Fibroblast of peridontal ligament (primary cell): Measurements from ENCODE around the gene HIPK3.
"Not testable (repeated sequence)": the region's sequence is repeated elsewhere in the genome, so short reads cannot be mapped to it uniquely, and the experiment has no call there.

Experiments used
- DNase-seq: peaks from one replicate; pipeline ENCODE4 v3.0.0-alpha.2; 2010; ENCODE audit errors: extremely low read depth

The HIPK3 gene

GRCh38 chr11:33258631-33259205, 1.5 kb downstream of the HIPK3 start:
- DNase-seq, result peak; percentile 65

GRCh38 chr11:33259869-33260268, 2.7 kb downstream of the HIPK3 start:
- DNase-seq, result no peak

GRCh38 chr11:33261350-33261749, 4.2 kb downstream of the HIPK3 start:
- not testable (repeated sequence) for DNase-seq

- DNase-seq, result peak; percentile 28
These were observed 4.9 kb downstream of the HIPK3 start for GRCh38 chr11:33262011-33262645.

- no peak for DNase-seq
These were observed 6.4 kb downstream of the HIPK3 start for GRCh38 chr11:33263549-33263948.

DNA sequence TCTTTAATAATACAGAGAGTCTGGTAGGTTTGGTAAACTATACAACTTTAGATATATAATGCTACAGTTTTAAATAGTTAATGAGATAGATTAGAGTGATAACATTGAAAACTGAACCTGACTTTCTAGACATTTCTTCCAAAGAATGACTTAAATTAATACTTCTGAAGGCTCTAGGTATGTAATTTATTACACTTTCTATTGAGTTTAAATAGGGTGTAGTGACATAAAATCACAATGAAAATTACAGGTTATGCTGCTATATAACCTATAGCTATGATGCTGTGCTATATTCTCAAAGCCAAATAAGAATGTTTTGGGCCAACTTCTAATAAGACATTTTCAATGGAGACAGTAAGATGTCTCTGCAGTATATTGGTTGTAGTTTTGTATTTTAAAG, 7.7 kb downstream of the HIPK3 start:
- no peak for DNase-seq

GRCh38 chr11:33266393-33267215, 9.4 kb downstream of the HIPK3 start:
- DNase-seq, result peak; percentile 61

DNA sequence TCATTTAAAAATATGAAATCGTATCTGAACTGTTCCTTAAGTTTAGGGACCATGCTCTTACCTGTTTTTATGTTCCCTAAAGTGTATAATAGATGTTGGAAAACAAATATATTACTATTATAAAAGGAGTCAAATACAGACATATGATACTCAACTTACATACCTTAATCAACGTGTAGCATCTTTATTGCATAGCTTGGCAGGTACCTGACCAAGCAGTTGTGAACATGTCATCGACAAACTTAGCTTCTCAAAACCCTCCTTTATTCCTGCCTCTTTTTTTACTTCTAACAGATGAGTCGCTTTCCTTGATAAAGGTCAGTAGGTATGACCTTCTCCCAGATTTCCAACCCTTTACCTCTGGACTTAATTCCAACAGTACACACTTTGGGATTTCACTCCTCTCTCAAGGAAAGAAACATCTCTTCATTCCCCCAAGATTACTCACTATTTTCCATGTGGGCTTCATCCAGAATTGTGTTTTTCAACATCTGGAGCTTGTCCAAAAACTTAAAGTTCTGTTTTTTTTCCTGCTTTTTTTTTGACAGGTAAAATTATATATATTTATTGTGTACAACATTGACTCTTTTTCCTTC, 11.9 kb downstream of the HIPK3 start:
- DNase-seq, result peak; percentile 46

- DNase-seq, result no peak
These were observed 12.6 kb downstream of the HIPK3 start for GRCh38 chr11:33269822-33270221.

GRCh38 chr11:33271059-33271458, 13.9 kb downstream of the HIPK3 start:
- DNase-seq, result no peak

DNA sequence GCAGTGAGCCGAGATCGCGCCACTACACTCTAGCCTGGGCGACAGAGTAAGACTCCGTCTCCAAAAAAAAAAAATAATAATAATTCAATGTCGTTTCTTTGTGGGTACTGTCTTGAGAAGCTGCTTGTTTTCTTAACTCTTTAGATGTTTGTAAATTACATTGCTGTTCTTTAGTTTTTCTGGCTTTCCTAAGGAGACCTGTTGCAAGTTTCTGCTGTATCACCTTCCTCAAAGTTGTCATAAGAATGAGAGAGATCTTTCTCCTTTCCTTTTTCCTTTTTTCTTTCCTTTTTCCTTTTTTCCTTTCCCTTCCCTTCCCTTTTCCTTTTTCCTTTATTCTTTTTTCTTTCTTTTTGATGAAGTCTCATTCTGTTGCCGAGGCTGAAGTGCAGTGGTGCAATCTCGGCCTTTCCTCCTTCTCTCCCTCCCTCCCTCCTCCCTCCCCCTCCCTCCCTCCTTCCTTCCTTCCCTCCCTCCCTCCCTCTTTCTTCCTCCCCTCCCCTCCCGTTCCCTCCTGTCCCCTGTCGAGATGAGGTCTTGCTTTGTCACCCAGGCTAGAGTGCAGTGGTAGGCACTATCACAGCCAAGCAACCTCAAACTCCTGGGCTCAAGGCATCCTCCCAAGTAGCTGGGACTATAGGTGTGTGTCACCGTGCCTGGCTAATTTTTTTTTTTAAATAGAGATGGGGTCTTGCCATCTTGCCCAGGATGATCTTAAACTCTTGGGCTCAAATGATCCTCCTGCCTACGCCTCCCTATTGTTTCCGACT, 15.3 kb downstream of the HIPK3 start:
- no peak for DNase-seq

GRCh38 chr11:33273656-33274055, 16.5 kb downstream of the HIPK3 start:
- DNase-seq, result no peak

GRCh38 chr11:33280411-33280810, 23.2 kb downstream of the HIPK3 start:
- no peak for DNase-seq

DNA sequence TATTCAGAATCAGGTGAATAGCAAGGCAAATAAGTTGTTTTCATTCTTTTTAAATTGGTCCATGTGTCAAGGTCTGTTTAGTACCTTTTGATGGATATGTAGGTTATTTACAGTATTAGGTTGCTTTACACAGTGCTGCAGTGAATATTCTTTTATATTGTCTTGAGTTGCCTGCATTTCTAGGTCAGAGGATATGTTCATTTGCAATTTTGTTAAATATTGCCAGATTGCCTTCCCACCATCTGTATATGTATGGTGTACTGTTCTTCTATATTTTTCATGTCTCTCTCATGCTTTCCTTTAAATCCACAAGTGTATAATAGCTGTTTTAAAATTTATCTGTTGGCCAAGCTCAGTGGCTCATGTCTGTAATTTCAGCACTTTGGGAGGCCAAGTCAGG, 24.6 kb downstream of the HIPK3 start:
- DNase-seq, result no peak

- no peak for DNase-seq
These were observed 27.6 kb downstream of the HIPK3 start for GRCh38 chr11:33284818-33285217.

DNA sequence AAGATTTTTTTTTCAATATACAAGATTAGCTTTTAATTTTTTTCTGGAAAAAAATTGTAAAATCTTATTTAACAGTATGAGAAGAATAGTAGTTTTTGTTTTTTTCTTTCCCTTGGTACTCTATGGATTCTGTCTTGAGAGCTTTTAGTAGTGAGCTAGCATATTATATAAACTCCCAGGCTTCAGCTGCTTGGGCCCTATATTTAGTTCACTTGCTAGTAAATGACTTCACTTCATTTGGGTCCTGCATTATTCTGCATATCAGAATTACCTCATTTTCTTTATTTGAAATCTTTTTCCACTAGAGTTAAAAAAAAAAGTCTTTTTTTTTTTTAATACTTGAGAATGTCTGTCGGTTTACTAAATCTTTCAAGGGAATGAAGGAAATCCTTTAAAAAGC, 33.1 kb downstream of the HIPK3 start:
- no peak for DNase-seq

DNA sequence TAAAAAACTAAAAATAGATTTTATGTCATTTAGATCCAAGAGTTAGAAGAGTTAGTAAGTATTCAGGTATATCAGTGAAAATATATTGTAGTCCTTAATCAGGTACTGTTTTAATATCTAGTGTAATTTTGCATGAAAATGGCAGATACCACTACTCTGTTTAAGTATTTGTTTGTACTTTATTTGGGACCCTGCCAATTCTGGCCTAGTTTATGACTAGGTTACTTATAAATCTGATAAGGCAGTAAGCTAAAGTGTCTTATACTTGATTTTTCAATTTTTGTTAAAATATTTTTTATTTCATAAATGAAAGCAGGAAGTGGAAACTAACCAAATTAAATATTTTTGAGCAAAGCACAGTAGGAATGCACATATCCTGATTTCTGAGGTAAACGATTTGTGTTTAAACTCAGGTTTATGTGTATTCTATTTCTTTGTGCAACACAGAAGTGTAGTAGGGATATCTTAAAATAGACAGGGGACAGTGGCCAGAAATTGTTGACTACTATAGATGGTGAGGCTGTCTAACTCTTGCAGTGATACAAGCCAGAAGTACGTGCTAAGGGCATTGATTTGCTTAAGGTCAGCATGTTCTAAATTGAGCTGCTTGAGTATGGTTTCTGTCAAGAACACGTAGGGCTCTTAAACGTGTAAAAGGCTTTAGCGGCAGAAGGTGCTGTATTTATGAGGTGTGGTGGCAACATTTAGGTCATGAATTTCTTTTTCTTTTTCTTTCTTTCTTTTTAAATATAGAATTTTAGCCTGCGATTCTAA, 34.0 kb downstream of the HIPK3 start:
- no peak for DNase-seq

GRCh38 chr11:33292311-33292710, 35.1 kb downstream of the HIPK3 start:
- no peak for DNase-seq

DNA sequence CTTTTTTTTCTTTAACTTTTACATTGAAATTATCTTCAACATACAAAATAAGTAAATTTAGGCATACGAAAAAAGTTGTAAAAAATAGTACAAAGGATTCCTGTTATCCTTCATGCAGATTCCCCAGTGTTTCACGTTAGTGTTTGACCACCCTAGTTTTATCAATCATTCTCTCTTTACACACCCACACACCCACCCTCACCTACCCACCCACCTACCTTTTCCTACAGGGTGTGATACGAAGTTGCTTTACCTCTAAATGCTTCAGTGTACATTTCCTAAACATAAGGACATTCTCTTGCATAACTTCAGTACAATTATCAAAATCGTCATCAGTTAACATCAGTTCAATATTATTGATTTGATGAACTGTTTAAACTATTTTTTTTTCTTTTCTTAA, 37.0 kb downstream of the HIPK3 start:
- no peak for DNase-seq

- DNase-seq, result no peak
These were observed 37.6 kb downstream of the HIPK3 start for GRCh38 chr11:33294797-33295196.

GRCh38 chr11:33296695-33297094, 39.5 kb downstream of the HIPK3 start:
- no peak for DNase-seq
